Activated T-helper 1 cell treated with anti-CD3 and anti-CD28 coated beads, Interleukin-12 subunit alpha, Interleukin-12 subunit beta, Interleukin-2, Interleukin-4 antibody, amounts not matched to agents 30 ng/mL and 10 ng/mL and 1 ng/mL, durations not matched to agents 14 hours and 24 hours and 36 hours (primary cell): ENCODE measurements around the gene RBM44. TPM values are rescaled to one million over a fixed set of nuclear protein-coding genes. Genes with fewer than 3 reads are reported as not detected.
"Not testable (repeated sequence)": the region's sequence is repeated elsewhere in the genome, so short reads cannot be mapped to it uniquely, and the experiment has no call there.

Experiments
- DNase-seq: peaks from one replicate; pipeline ENCODE4 v3.0.0; 2021; ENCODE audit warnings: low spot score
- H3K27ac Mint-ChIP-seq: one replicate; pipeline ENCODE4 v1.8.0; 2021; ENCODE audit warnings: mild to moderate bottlenecking, mixed read lengths
- H3K27me3 Mint-ChIP-seq: one replicate; pipeline ENCODE4 v1.8.0; 2022; ENCODE audit warnings: mild to moderate bottlenecking, moderate library complexity, mixed read lengths; ENCODE audit not compliant: insufficient read depth
- H3K36me3 Mint-ChIP-seq: one replicate; pipeline ENCODE4 v1.8.0; 2021; ENCODE audit warnings: low read depth, mixed read lengths
- H3K4me1 Mint-ChIP-seq: one replicate; pipeline ENCODE4 v1.8.0; 2021; ENCODE audit warnings: low read depth, mixed read lengths
- H3K4me3 Mint-ChIP-seq: one replicate; pipeline ENCODE4 v1.8.0; 2021; ENCODE audit warnings: mild to moderate bottlenecking, moderate library complexity, mixed read lengths
- H3K9me3 Mint-ChIP-seq: one replicate; pipeline ENCODE4 v1.8.0; 2021; ENCODE audit warnings: mixed read lengths
- intact Hi-C: fragments of 100-400 bp; cut with micrococcal nuclease; formaldehyde crosslinking; loops from one replicate; pipeline ENCODE4 v1.15.1; 2024
- total RNA-seq: library from RNA; stranded (reverse); gene quantifications from 2 replicates; pipeline ENCODE4 v1.2.3, GENCODE V29; 2022

RBM44 gene
- total RNA-seq, 1 donor from 2014 or later = 1.1 TPM

DNA sequence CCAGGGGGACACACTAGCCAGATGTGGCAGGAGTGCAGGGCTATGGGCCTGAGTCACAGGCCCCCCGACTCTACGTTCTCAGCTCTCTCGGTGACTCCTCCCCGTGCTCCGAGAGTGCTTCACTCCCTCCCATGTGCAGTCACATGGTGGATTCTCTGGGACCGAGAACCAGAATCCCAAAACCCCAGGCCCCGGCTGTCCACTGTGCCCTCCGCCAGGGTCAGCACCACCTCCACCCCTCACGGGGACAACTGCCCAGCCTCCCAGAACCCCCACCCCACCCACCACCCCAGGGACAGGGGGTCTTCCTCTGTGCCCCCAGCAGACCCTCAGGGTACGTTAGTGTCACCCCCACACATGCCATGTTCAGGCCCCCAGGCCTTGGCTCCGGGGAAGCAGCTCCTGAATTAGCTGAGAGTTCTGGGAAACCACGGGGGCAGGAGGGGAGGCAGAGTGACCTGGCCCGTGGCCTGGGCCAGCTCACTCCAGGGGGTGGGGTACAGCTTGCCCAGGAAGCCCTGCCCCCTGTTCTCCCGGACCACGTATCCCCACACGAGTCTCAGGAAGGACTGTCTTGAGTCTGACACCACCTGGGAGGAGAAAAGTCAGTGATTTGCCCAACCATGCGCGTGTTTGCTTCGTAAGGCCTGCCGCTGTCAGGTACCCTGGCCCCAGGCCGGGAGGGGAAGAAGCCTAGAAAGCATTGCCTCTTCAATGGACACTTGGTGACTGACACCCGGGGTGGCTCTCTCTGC lies 65.3 kb downstream of the RBM44 start:
- DNase-seq = no peak
- no peaks in the 10 kb centered on the region for H3K36me3 Mint-ChIP-seq
- no peak overlapping the region for H3K4me3 Mint-ChIP-seq
- H3K27ac Mint-ChIP-seq = no peak overlapping the region
- H3K9me3 Mint-ChIP-seq = no peaks in the 10 kb centered on the region
- peaks cover 39% of the 10 kb centered on the region for H3K27me3 Mint-ChIP-seq
- peaks cover 18% of the 10 kb centered on the region for H3K4me1 Mint-ChIP-seq
- intact Hi-C loops = no loop called here

DNA sequence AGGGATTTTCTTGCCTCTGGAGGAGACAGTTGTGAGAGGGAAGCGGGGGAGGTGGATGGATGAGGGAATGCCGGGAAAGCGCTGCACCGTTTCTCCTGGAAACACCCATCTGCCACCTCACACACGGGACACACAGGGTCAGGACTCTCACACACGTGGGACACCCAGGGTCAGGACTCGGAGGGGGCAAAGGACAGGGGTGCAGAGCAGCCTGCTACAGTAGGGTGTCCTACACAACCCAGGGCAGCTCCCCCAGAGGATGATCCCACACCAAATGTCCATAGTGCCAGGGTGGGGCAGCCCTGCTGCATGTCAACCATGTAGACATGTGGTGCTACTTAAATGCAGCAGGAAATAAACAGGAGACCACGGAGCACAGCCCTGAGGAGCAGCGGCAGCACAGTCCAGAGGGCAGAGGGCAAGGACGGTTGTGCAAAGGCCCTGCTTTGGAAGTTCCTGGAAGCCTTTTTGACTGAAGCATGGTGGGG lies 65.9 kb downstream of the RBM44 start:
- no peak overlapping the region for H3K4me3 Mint-ChIP-seq

DNA sequence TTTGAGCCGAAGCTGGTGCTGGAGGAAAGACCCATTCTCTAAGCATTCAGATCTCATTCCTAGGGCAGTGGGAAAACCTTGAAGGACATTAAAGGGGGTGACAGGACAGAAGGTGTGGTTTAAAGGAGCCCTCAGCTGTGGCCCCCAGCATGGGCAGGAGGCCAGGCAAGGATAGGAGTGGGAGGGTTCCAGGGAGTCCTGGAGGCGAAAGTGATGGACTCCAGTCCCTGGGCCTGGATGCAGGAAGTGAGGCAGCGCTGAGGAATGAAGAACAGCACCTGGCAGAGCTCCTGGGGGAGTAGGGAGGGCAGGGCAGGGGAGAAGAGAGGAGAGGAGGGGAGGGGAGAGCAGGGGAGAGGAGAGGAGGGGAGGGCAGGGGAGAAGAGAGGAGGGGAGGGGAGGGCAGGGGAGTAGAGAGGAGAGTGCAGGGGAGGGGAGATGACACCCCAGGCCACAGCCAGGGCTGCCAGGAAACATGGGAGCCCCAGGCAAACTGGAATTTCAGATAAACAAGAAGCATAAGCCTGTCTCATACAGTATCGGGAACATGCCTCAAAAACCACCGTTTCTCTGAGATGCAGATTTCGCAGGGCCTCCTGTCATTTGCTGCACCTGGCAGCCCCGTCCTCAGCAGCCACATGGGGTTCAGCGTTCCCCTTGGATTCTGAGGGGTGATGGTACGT lies 66.5 kb downstream of the RBM44 start:
- no peak overlapping the region for H3K4me3 Mint-ChIP-seq
- peaks cover 4% of the 10 kb centered on the region for H3K36me3 Mint-ChIP-seq
- peaks cover 23% of the 10 kb centered on the region for H3K4me1 Mint-ChIP-seq
- H3K27me3 Mint-ChIP-seq = peaks cover 43% of the 10 kb centered on the region
- no peaks in the 10 kb centered on the region for H3K9me3 Mint-ChIP-seq
- DNase-seq = no peak
- intact Hi-C loops = no loop called here
- no peak overlapping the region for H3K27ac Mint-ChIP-seq

More for the DNA sequence above, 65.9 kb downstream of the RBM44 start:
- Mint-ChIP-seq H3K4me1 (peaks cover 21% of the 10 kb centered on the region), H3K27ac (no peak overlapping the region), H3K9me3 (no peaks in the 10 kb centered on the region), H3K27me3 (peaks cover 43% of the 10 kb centered on the region), H3K36me3 (peaks cover 3% of the 10 kb centered on the region)
- DNase-seq = no peak
- intact Hi-C loops = no loop called here

DNA sequence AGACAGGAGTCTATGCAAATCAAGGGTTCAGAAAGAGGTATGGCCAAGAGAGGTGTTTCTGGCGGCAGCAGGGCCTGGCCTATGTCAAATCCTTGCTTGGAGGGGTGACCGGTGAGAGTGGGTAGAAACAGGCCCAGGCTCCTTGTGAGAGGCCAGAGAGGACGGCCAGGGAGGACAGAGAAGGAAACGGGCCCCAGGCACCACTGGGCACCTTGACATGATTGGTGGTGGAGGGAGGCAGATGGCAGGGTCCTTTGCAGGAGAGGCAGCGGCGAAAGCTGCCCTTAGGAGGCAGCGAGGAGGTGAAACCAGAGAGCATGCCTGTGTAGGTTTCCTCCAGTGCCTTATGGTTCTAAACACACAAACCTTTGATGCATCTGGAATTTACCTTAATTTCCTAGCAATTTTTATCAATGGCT lies 67.1 kb downstream of the RBM44 start:
- Mint-ChIP-seq H3K36me3 (peaks cover 4% of the 10 kb centered on the region), H3K27me3 (peaks cover 43% of the 10 kb centered on the region), H3K9me3 (no peaks in the 10 kb centered on the region), H3K4me1 (peaks cover 22% of the 10 kb centered on the region), H3K27ac (no peak overlapping the region), H3K4me3 (no peak overlapping the region)
- DNase-seq = no peak
- intact Hi-C loops = no loop called here

DNA sequence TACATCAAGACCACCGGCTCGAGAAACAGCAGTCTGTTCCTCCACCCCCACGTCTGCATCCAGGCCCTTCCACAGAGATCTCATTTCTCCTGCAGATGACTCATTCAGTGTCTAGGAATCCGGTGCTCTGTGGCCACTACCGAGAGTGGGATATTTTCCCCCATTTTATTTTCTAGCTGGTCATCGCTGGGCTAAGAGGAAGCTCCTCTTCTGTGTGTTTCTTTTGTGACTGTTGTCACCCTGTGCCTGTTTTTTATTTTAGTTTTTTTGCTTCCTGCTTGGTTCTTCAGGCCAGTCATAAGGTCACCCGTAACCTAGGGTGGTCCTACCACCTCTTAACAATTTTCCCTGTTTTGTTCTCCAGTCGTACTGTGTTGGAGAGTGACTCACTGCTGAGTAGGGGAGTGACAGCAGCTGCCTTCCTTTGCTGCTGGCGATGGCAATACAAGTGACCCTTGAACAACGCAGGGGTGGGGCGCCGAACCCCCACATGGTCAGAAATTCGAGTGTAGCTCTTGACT lies 67.6 kb downstream of the RBM44 start:
- H3K9me3 Mint-ChIP-seq = no peaks in the 10 kb centered on the region
- H3K27ac Mint-ChIP-seq = no peak overlapping the region
- no peak overlapping the region for H3K4me3 Mint-ChIP-seq

DNA sequence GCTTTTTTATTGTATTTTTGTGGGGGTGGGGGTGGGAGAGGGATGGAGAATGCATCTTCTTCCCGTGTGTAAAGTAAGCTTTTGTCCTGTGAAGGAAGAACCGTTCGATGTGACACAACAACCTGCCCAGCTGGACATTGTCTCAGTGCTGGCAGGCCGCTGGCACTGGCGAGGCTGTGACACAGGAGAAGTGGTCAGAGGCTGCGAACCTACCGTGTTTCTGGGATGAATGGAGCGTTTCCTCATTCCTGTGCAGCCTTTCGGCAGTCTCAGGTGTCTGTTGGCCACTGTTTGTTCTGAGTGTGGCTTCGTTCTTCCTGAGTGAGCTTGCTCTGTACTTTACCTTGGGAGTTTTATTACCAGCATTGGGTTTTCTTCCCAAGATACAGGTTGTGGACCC lies 68.9 kb downstream of the RBM44 start:
- Mint-ChIP-seq H3K4me3 (no peak overlapping the region), H3K27ac (no peak overlapping the region), H3K36me3 (peaks cover 4% of the 10 kb centered on the region), H3K4me1 (peaks cover 31% of the 10 kb centered on the region), H3K9me3 (no peaks in the 10 kb centered on the region), H3K27me3 (peaks cover 32% of the 10 kb centered on the region)
- no peak for DNase-seq
- intact Hi-C loops = no loop called here

More for the DNA sequence above, 67.6 kb downstream of the RBM44 start:
- intact Hi-C loops = no loop called here
- peaks cover 41% of the 10 kb centered on the region for H3K27me3 Mint-ChIP-seq
- DNase-seq = no peak
- peaks cover 4% of the 10 kb centered on the region for H3K36me3 Mint-ChIP-seq
- peaks cover 24% of the 10 kb centered on the region for H3K4me1 Mint-ChIP-seq

DNA sequence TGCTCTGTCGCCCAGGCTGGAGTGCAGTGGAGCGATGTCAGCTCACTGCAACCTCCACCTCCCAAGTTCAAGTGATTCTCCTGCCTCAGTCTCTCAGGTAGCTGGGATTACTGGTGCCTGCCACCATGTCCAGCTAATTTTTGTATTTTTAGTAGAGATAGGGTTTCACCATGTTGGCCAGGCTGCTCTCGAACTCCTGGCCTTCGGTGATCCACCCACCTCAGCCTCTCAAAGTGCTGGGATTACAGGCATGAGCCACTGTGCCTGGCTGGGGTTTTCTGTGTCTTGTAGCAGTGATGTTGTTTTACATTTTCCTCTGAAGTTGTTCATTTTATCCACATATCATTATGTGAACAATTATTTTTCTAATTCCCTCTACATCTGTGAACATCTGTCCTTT lies 69.5 kb downstream of the RBM44 start:
- intact Hi-C loops, H3K27ac Mint-ChIP-seq, DNase-seq, H3K4me3 Mint-ChIP-seq, H3K36me3 Mint-ChIP-seq, H3K9me3 Mint-ChIP-seq: not testable (repeated sequence)
- Mint-ChIP-seq H3K4me1 (peaks cover 31% of the 10 kb centered on the region), H3K27me3 (peaks cover 32% of the 10 kb centered on the region)

DNA sequence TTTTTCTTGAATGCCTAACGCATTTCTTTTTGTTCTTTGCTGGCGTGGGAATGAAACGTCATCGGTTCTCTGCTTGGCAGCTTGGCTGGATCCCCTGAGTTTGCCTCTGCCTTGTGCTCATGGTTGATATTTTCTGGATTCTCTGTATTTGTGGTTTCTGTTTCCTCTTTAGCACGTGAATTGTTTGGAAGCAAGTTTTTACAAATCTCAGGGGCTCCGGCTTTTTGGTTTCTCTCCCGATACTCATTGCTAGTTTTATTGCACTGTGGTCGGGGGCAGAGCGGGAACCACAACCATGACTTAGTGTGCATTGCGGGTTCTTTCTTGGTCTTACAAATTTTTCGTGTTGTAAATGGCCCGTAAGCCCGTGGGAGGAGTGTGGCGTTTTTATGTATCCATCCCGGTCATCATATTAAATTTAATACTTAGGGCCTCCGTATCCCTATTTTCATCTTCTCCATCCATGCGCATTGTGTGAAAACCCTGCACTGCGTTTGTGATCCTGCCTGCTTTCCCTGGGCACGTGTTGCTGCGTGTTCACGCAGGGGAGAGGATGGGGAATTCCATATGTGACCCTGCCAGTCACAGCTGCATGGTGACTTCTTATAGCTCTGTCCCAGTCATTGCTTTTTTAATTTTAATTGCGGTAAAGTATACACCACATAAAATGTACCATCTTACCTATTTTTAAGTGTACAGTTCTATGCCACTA lies 70.2 kb downstream of the RBM44 start:
- no peaks in the 10 kb centered on the region for H3K9me3 Mint-ChIP-seq
- H3K36me3 Mint-ChIP-seq = peaks cover 5% of the 10 kb centered on the region
- H3K27me3 Mint-ChIP-seq = peaks cover 32% of the 10 kb centered on the region
- H3K27ac Mint-ChIP-seq = no peak overlapping the region
- no peak overlapping the region for H3K4me3 Mint-ChIP-seq
- intact Hi-C loops = no loop called here
- DNase-seq = no peak
- peaks cover 38% of the 10 kb centered on the region for H3K4me1 Mint-ChIP-seq

DNA sequence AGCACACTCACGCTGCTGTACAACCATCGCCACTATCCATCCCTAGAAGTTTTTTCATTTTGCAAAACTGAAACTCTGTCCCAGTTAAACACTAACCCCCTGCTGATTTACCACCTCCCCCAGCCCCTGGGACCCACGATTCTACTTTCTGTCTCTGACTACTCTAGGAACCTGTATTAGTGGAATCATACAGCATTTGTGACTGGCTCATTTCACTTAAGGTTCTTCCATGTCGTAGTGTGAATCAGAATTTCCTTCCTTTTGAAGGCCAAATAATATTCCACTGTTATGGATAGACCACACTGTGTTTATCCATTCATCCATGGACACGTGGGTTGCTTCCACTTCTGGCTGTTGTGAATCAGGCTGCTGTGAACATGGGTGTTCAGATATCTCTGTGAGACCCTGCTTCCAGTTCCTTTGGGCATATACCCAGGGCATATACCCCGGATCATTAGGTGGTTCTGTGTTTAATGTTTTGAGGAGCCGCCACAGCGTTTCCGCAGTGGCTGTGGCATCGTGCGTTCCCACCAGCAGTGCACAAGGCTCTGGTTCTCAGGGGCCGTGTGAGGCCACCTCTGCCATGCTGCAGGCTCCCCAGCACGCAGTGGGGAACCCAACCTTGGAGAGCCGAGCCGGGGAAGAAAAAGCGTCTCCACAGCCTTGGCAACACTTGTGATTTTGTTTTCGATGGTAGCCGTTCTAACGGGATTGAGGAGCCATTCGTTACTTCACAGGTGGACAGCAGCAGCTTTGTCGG lies 70.9 kb downstream of the RBM44 start:
- peaks cover 40% of the 10 kb centered on the region for H3K4me1 Mint-ChIP-seq
- intact Hi-C loops = no loop called here
- H3K27ac Mint-ChIP-seq = no peak overlapping the region
- peaks cover 32% of the 10 kb centered on the region for H3K27me3 Mint-ChIP-seq
- H3K36me3 Mint-ChIP-seq = peaks cover 5% of the 10 kb centered on the region
- DNase-seq = no peak
- H3K9me3 Mint-ChIP-seq = no peaks in the 10 kb centered on the region
- no peak overlapping the region for H3K4me3 Mint-ChIP-seq

DNA sequence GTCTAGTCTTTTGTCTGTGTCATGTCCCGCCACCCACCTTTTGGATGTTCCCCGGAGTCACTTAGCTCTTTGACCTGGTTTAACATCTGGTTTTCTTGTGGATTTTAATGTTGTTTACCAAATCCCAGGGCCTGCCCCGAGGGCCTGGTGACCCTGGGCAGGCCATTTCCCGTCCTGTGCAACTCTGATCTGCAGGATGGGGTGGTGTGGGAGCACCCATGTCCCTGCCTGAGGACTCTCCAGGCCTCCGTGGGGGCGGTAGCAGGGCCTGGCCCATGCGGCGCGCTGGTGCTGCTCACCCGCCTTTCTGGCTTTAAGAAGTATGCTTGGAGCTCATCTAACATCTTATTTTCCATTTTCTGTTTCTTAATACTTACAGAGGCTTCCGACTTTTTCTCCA lies 71.5 kb downstream of the RBM44 start:
- H3K4me3 Mint-ChIP-seq = no peak overlapping the region
- H3K4me1 Mint-ChIP-seq = peaks cover 40% of the 10 kb centered on the region
- peaks cover 5% of the 10 kb centered on the region for H3K36me3 Mint-ChIP-seq
- H3K9me3 Mint-ChIP-seq = no peaks in the 10 kb centered on the region
- H3K27me3 Mint-ChIP-seq = peaks cover 29% of the 10 kb centered on the region
- DNase-seq = no peak
- intact Hi-C loops = no loop called here
- H3K27ac Mint-ChIP-seq = no peak overlapping the region

DNA sequence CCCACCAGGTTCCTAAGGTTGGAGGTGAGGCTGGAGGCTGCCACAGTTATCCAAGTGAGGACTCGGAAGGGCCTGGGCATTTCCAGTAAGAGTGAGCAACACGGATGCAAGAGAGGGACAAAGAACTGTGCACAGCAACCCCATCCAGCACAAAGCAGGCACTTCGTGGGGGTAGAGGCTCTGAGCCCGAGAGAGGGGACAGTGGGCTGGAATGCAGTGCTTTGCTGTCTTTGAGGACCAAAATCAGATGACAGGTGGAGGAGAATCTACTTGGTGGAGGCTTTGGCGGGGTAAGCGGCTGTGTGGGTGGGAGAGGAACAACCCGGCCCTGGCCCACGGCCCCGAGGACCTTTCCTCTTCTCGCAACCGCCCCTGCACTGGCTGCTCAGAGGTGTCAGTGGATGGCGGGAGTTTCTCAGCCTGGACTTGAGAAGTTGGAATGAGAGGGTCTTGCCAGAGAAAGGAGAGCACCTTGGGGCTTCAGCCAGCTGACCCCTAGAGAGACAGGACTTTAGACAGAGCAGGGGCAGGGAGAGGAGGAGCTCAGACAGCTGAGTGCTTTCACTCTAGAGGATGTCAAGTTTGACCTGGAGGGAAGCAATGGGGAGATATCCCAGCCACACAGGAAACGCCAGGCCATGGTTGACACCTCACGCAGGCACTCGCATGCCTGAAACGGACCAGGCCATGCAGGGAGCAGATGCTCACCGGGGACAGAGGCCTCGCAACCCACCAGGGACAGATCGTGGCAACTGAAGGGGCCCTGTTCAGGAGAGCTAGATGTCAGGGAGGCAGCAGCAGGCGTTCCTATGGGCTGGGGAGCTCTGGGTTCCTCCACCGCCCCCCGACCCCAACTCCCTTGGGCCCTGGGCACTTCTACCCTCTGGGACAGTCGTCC lies 72.4 kb downstream of the RBM44 start:
- intact Hi-C loops = no loop called here
- peaks cover 5% of the 10 kb centered on the region for H3K36me3 Mint-ChIP-seq

More for the DNA sequence above, 72.4 kb downstream of the RBM44 start:
- no peaks in the 10 kb centered on the region for H3K9me3 Mint-ChIP-seq
- peaks cover 29% of the 10 kb centered on the region for H3K27me3 Mint-ChIP-seq
- no peak overlapping the region for H3K4me3 Mint-ChIP-seq
- DNase-seq = no peak
- H3K4me1 Mint-ChIP-seq = peaks cover 40% of the 10 kb centered on the region
- no peak overlapping the region for H3K27ac Mint-ChIP-seq
